ENCODE measurements around the gene UPK1B.
"Not testable (repeated sequence)": the region's sequence is repeated elsewhere in the genome, so short reads cannot be mapped to it uniquely, and the experiment has no call there.

The UPK1B gene

DNA sequence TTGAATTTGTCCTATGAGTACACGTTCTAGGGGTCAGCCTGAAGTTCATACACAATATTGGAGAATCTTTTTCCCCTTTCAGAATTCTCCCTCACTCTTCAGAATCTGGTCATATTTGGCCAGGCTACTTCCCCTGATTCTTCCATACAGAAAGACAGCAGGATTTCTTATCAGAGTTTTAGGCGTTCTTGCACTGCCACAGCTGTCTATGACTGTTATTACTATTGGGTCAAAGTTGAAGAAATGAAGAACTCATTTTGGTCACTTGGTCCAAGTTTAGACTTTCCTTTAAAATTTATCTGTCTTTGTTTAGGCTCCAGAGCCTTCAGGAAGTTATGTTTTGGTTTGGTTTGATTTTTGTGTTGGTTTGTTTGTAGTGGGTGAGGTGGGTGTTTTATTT is 15.4 kb upstream of the UPK1B start:
- TF ChIP-seq, protein P1, sequence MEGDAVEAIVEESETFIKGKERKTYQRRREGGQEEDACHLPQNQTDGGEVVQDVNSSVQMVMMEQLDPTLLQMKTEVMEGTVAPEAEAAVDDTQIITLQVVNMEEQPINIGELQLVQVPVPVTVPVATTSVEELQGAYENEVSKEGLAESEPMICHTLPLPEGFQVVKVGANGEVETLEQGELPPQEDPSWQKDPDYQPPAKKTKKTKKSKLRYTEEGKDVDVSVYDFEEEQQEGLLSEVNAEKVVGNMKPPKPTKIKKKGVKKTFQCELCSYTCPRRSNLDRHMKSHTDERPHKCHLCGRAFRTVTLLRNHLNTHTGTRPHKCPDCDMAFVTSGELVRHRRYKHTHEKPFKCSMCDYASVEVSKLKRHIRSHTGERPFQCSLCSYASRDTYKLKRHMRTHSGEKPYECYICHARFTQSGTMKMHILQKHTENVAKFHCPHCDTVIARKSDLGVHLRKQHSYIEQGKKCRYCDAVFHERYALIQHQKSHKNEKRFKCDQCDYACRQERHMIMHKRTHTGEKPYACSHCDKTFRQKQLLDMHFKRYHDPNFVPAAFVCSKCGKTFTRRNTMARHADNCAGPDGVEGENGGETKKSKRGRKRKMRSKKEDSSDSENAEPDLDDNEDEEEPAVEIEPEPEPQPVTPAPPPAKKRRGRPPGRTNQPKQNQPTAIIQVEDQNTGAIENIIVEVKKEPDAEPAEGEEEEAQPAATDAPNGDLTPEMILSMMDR (IDR thresholded peaks at IDR 0.05; ENCODE audit: borderline replicate concordance, control extremely low read depth, extremely low read depth, insufficient read depth, missing control alignments) = no peak
- no peak for DNase-seq (ENCODE audit: low spot score)
- in situ Hi-C loops (cut with MboI; ENCODE audit: low sequenced_read_pairs, unreplicated experiment) = no loop called here

DNA sequence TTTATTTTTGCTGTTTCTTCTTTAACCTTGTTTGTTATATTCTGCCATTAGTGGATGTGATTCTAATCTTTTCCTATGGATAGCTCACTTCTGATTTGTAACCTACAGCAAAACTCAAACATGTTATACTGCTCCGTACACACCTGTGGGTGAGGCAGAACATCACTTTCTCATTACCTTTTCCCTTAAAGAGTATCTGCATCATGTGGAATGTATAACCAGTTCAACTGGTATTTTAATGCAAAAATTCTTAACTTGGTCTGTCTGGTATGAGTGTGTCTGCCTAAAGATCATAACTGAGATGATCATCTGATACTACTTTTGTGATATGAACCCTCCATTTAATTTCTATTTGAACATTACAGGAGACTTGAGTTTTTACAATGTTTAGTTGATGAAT is 13.0 kb upstream of the UPK1B start:
- TF ChIP-seq, protein P1 (IDR thresholded peaks at IDR 0.05; ENCODE audit: borderline replicate concordance, control extremely low read depth, extremely low read depth, insufficient read depth, missing control alignments) = no peak
- no peak for DNase-seq (ENCODE audit: low spot score)
- in situ Hi-C loops (cut with MboI; ENCODE audit: low sequenced_read_pairs, unreplicated experiment) = no loop called here

DNA sequence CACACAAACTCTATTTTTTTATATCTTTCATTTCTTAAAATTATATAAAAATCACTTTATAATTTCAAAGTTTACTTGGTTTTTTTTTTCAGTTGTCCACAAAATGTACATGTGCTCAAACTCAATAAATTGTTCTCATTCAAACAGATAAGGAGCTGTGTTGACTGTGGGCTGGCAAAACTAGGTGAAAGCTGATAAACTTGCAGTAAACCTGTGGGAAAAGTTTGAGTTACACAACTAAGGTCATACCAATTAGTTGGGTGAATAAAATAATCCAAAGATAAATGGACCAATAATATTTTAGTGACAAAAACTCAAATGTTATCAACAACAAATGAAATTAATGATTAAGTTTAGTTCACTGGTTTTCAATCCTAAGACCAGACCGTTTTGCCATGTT is 12.6 kb upstream of the UPK1B start:
- no peak for DNase-seq (ENCODE audit: low spot score)
- in situ Hi-C loops (cut with MboI; ENCODE audit: low sequenced_read_pairs, unreplicated experiment) = no loop called here
- TF ChIP-seq, protein P1 (IDR thresholded peaks at IDR 0.05; ENCODE audit: borderline replicate concordance, control extremely low read depth, extremely low read depth, insufficient read depth, missing control alignments) = no peak

DNA sequence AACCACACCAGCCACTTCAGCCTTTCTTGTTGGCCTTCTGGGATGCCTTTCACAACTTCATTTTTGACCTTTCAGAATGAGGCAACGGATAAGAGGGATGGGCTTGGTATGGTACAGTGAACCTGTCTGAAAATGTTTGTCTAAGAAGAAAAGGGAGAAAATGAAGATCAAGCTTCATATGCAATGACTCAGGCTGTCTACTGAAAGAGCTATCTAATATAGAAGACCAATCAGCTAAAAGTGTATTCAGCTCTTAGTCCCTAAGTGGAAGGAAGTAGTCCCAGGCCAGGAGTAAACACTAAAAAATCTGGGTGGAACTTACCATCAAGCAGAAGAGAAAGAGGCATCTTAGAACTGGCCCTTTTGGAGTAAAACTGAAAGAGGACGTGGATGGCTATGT is 12.2 kb upstream of the UPK1B start:
- no peak for DNase-seq (ENCODE audit: low spot score)
- TF ChIP-seq, protein P1 (IDR thresholded peaks at IDR 0.05; ENCODE audit: borderline replicate concordance, control extremely low read depth, extremely low read depth, insufficient read depth, missing control alignments) = no peak
- in situ Hi-C loops (cut with MboI; ENCODE audit: low sequenced_read_pairs, unreplicated experiment) = no loop called here

DNA sequence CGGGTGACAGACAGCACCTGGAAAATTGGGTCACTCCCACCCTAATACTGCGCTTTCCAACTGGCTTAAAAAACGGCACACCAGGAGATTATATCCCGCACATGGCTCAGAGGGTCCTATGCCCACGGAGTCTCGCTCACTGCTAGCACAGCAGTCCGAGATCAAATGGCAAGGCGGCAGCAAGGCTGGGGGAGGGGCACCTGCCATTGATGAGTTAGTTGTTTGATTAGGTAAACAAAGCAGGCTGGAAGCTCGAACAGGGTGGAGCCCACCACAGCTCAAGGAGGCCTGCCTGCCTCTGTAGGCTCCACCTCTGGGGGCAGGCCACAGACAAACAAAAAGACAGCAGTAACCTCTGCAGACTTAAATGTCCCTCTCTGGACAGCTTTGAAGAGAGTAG is 8.7 kb upstream of the UPK1B start:
- DNase-seq (ENCODE audit: low spot score); in situ Hi-C loops (cut with MboI; ENCODE audit: low sequenced_read_pairs, unreplicated experiment): not testable (repeated sequence)

DNA sequence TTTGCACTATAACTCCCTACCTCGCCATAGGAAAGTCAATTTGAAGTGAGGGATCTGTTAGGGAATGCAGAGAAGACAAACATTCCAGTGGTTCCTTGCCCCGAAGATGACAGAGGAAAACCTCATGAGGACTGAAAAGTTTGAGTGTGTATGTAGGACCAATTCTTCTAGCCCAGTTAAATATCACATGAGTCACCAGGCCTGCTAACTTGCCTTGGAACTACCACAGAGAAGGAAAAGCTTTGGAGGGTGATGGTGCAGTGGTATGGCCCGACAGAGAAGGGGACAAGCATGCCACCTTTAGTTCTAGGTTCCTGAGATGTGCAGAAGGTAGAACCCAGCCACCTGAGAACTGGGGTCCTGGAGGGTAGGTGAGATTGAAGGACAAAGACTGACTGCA is 2.6 kb upstream of the UPK1B start:
- no peak for DNase-seq (ENCODE audit: low spot score)

DNA sequence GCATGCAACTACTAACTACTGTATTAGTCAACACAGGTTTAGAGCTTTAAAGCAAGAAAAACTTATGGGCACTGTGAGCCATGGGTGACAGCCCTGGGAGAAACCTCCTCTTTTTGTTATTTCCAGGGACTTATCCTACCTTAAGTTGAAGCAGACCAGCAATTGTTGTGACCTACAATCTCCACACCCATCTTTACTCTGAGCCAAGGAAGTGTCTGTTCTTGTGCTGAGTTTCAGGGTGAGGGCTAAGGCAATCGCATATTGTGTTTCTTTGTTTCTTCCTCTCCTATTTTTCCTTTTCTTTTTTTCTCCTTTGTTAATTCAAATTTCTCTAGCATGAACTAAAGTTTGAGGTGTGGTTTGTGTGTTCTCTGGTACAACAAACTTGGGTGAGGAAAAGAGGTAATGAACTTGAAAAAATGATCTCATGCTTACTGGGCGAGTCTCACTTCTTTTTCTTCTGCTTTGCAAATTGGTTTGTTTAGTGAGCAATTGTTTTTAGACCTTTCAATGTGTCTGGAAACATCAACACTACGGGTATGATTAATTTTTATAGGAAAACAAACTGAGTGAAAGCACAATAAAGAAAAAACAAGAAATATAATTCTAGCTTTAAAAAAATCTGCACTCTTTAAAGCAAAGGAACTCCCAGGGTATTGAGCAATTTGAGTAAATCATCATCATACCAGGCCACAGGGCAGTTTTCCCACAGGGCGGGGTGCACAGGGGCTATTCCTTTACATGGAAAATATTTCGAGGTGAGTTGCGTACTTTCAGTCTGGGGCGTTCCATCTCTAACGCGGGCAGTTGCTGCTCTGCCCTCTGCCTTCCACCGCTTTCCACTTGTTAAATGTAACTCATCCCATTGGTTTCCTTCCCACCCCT is 2.7 kb downstream of the UPK1B start:
- TF ChIP-seq, protein P1 (IDR thresholded peaks at IDR 0.05; ENCODE audit: borderline replicate concordance, control extremely low read depth, extremely low read depth, insufficient read depth, missing control alignments) = no peak
- no peak for DNase-seq (ENCODE audit: low spot score)
- in situ Hi-C loops (cut with MboI; ENCODE audit: low sequenced_read_pairs, unreplicated experiment) = no loop called here

More for the DNA sequence above, 2.6 kb upstream of the UPK1B start:
- in situ Hi-C loops (cut with MboI; ENCODE audit: low sequenced_read_pairs, unreplicated experiment) = no loop called here
- TF ChIP-seq, protein P1 (IDR thresholded peaks at IDR 0.05; ENCODE audit: borderline replicate concordance, control extremely low read depth, extremely low read depth, insufficient read depth, missing control alignments) = no peak

Measured in GM13976 (cell line).